H1 (cell line): ENCODE results near the gene TAF15. TPM values are rescaled to one million over a fixed set of nuclear protein-coding genes. Genes with fewer than 3 reads are reported as not detected.

Source experiments
- ASH2L ChIP-seq: fragments of 200-600, 300-600 bp; sonication (generic); IDR thresholded peaks from one replicate; pipeline ENCODE4 v1.7.1; 2017; ENCODE audit warnings: low read length
- CHD1 ChIP-seq: IDR thresholded peaks from 2 replicates; pipeline ENCODE4 v1.6.1; 2012; ENCODE audit warnings: low read depth, low read length, improper control_type of control experiment
- EGR1 ChIP-seq: IDR thresholded peaks from 2 replicates; pipeline ENCODE4 v1.6.1; 2011; ENCODE audit warnings: low read depth, low read length, borderline replicate concordance
- KDM4A ChIP-seq: IDR thresholded peaks from one replicate; pipeline ENCODE4 v1.7.1; 2012; ENCODE audit warnings: low read depth, mild to moderate bottlenecking, moderate library complexity, low read length, inconsistent platforms; ENCODE audit not compliant: severe bottlenecking
- SRF ChIP-seq: IDR thresholded peaks from 2 replicates; pipeline ENCODE4 v1.6.1; 2011; ENCODE audit warnings: mild to moderate bottlenecking, low read depth, low read length, moderate library complexity
- ZNF274 ChIP-seq: IDR thresholded peaks from 2 replicates; pipeline ENCODE4 v1.7.0; 2012; ENCODE audit warnings: low read length, borderline replicate concordance; ENCODE audit errors: extremely low read depth
- polyA plus RNA-seq, 7 experiments: library from polyadenylated mRNA; depleted of rRNA in 3 of 7; stranded (reverse) in 5 of 7; unstranded in 2 of 7; fragments of >200 nt in 5 of 7; fragments of 200-250 nt in 2 of 7; gene quantifications; 1 replicate in 5 of 7; 2 replicates in 1 of 7; 4 replicates in 1 of 7; pipeline versions ENCODE4 v1.2.1 to v1.2.3, GENCODE V29; 2011 to 2013; ENCODE audit warnings: missing spikeins in 2 of 7, mixed read lengths in 2 of 7
- total RNA-seq: library from RNA; stranded (reverse); fragmentation: NEBNext Ultra II Directional; extraction: Animal tissue kit (Norgen Biotek cat#: 25700); gene quantifications from 2 replicates; pipeline ENCODE4 v1.2.1, GENCODE V29; 2021
- TF ChIP-seq, protein P1 (sequence below): IDR thresholded peaks from 2 replicates; pipeline ENCODE4 v1.6.1; 2012; ENCODE audit warnings: inconsistent platforms
- TF ChIP-seq, protein P2 (sequence below): IDR thresholded peaks from 2 replicates; pipeline ENCODE4 v1.6.1; 2012; ENCODE audit warnings: inconsistent platforms

TAF15 gene
- total and polyA plus RNA-seq, 2 of the 8 experiments (the other 6 are each of a cell fraction or from before 2014, with no cell fraction given): 80.1 to 338 TPM

GRCh38 chr17:35808962-35809854 lies at the start of gene TAF15 (continued):
- TF ChIP-seq, protein P1, sequence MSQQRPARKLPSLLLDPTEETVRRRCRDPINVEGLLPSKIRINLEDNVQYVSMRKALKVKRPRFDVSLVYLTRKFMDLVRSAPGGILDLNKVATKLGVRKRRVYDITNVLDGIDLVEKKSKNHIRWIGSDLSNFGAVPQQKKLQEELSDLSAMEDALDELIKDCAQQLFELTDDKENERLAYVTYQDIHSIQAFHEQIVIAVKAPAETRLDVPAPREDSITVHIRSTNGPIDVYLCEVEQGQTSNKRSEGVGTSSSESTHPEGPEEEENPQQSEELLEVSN: peak; percentile 60; the same call in 1 of the 2 replicates
- TF ChIP-seq CHD1 (peak; percentile 98), SRF (no peak), KDM4A (no peak), EGR1 (no peak; the same call in 1 of the 2 replicates), ASH2L (peak; percentile 22), ZNF274 (no peak)
- TF ChIP-seq, protein P2, sequence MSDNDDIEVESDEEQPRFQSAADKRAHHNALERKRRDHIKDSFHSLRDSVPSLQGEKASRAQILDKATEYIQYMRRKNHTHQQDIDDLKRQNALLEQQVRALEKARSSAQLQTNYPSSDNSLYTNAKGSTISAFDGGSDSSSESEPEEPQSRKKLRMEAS: peak; percentile 56; the same call in 1 of the 2 replicates
